Esophagus muscularis mucosa (tissue), 4 donors: ENCODE measurements around the gene SLC39A2. TPM values are rescaled to one million over a fixed set of nuclear protein-coding genes. Genes with fewer than 3 reads are reported as not detected.

Source experiments
- DNase-seq: peaks from one replicate; pipeline ENCODE4 v3.0.0-alpha.2; 2017; ENCODE audit errors: extremely low spot score
- H3K27ac ChIP-seq, 4 donors: fragments of 200-600 bp; sonication (generic); replicated peaks in 1 of 4; 1 replicate in 3 of 4; 2 replicates in 1 of 4; pipeline ENCODE4 v1.5.1; 2016 to 2019; ENCODE audit warnings: mild to moderate bottlenecking in 1 of 4
- H3K27me3 ChIP-seq, 4 donors: fragments of 200-600 bp; sonication (generic); one replicate each; pipeline versions ENCODE4 v1.5.1 to v1.6.0; 2016 to 2019
- H3K36me3 ChIP-seq, 4 donors: fragments of 200-600 bp; sonication (generic); one replicate each; pipeline ENCODE4 v1.5.1; 2016 to 2019
- H3K4me1 ChIP-seq, 4 donors: fragments of 200-600 bp; sonication (generic); one replicate each; pipeline ENCODE4 v1.5.1; 2016 to 2019
- H3K4me3 ChIP-seq, 4 donors: fragments of 200-600 bp; sonication (generic); 1 replicate in 2 of 4; 2 replicates in 2 of 4; pipeline ENCODE4 v1.5.1; 2016 to 2019; ENCODE audit warnings: mild to moderate bottlenecking in 4 of 4, moderate library complexity in 1 of 4
- H3K9me3 ChIP-seq, 4 donors: fragments of 200-600 bp; sonication (generic); 1 replicate in 3 of 4; 2 replicates in 1 of 4; pipeline ENCODE4 v1.5.1; 2016 to 2019
- EP300 ChIP-seq: sonication (generic); formaldehyde crosslinking; IDR thresholded peaks from one replicate; pipeline ENCODE4 v1.6.1; 2017; ENCODE audit warnings: antibody characterized with exemption
- POLR2A ChIP-seq: fragments of 450-650 bp; IDR thresholded peaks from one replicate; pipeline ENCODE4 v1.6.1; 2017; ENCODE audit warnings: antibody characterized with exemption, moderate library complexity, mild to moderate bottlenecking, low read depth
- POLR2AphosphoS5 ChIP-seq, 2 donors: sonication (generic); formaldehyde crosslinking; IDR thresholded peaks; one replicate each; pipeline ENCODE4 v1.6.1; 2017; ENCODE audit warnings: antibody characterized with exemption in 2 of 2
- WGBS: methylation state at CpG from one replicate; pipeline ENCODE4 v1.1.5; 2018; 5-methylcytosine and 5-hydroxymethylcytosine counted together
- intact Hi-C: fragments of 100-400 bp; cut with DNase I; formaldehyde crosslinking; loops from one replicate; pipeline ENCODE4 v1.15.1; 2023
- total RNA-seq, 4 donors: library from RNA; depleted of rRNA; stranded (reverse); fragments of >200 nt; gene quantifications; one replicate each; pipeline versions ENCODE4 v1.1.0 to v1.2.1, GENCODE V29; 2016
- TF ChIP-seq, protein P1 (sequence below), 3 experiments: fragments of 200-600 bp in 2 of 3; fragments of 450-650 bp in 1 of 3; sonication (generic) in 2 of 3; IDR thresholded peaks; one replicate each; pipeline ENCODE4 v1.5.1; 2017 to 2019; ENCODE audit warnings: antibody characterized with exemption in 3 of 3, mild to moderate bottlenecking in 2 of 3, moderate library complexity in 1 of 3

The SLC39A2 gene
- total RNA-seq, 4 donors from 2014 or later = not detected

DNA sequence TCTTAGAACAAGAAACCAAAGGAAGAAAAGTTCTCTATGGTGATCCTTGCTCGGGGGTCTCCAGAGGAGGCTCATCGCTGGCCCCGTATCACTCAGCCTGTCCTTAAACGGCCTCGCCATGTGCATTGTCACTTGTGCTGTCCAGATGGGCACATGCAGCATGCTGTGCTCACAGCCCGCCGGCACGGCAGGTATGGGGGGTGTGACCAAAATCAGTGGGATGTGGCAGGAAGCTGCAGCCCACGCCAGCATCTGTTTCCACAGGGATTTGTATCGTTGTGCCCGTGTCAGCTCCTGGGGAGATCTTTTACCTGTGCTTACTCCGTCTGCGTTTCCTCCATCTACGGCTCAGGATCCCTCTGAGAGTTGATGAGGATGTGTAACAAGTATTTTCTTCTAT, 2.6 kb upstream of the SLC39A2 start:
- no peak overlapping the region for H3K4me3 ChIP-seq
- WGBS = 87% methylated on average over 13 of the region's 14 CpGs
- DNase-seq = no peak
- TF ChIP-seq EP300 (no peak), POLR2A (no peak), POLR2AphosphoS5 (IDR thresholded peaks at IDR 0.05) (no peak)
- TF ChIP-seq, protein P1, sequence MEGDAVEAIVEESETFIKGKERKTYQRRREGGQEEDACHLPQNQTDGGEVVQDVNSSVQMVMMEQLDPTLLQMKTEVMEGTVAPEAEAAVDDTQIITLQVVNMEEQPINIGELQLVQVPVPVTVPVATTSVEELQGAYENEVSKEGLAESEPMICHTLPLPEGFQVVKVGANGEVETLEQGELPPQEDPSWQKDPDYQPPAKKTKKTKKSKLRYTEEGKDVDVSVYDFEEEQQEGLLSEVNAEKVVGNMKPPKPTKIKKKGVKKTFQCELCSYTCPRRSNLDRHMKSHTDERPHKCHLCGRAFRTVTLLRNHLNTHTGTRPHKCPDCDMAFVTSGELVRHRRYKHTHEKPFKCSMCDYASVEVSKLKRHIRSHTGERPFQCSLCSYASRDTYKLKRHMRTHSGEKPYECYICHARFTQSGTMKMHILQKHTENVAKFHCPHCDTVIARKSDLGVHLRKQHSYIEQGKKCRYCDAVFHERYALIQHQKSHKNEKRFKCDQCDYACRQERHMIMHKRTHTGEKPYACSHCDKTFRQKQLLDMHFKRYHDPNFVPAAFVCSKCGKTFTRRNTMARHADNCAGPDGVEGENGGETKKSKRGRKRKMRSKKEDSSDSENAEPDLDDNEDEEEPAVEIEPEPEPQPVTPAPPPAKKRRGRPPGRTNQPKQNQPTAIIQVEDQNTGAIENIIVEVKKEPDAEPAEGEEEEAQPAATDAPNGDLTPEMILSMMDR (IDR thresholded peaks at IDR 0.05) = no peak
- no peaks in the 10 kb centered on the region for H3K27me3 ChIP-seq
- H3K36me3 ChIP-seq = peaks cover 54 to 62% (median 57%) of the 10 kb centered on the region in 4 donors
- no peak overlapping the region for H3K27ac ChIP-seq
- peaks cover 5 to 10% (median 8%) of the 10 kb centered on the region in 4 donors for H3K4me1 ChIP-seq
- intact Hi-C loops = no loop called here
- no peaks in the 10 kb centered on the region for H3K9me3 ChIP-seq

DNA sequence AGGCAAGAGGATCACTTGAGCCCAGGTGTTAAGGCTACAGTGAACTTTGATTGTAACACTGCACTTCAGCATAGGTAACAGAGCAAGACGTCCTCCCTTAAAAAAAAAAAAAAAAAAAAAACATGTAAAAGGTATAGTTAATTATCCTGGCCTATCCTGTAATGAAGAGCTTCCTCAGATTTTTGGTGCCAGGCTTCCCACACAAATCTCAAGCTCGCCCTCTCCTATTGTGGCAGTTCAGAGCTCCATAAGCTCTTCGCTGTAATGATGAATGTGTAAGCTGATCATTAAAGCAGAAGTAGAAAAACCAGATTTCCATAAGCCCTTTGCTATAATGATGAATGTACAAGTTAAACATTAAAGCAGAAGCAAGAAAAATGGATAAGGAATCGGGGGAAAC, 2.0 kb upstream of the SLC39A2 start:
- Histone ChIP-seq H3K4me1 (peaks cover 0 to 4% (median 2%) of the 10 kb centered on the region in 4 donors), H3K9me3 (no peaks in the 10 kb centered on the region), H3K36me3 (peaks cover 51 to 56% (median 54%) of the 10 kb centered on the region in 4 donors), H3K27ac (no peak overlapping the region), H3K27me3 (no peaks in the 10 kb centered on the region), H3K4me3 (no peak overlapping the region)
- 64% methylated on average over 4 of the region's 4 CpGs for WGBS
- no peak for TF ChIP-seq POLR2A
- TF ChIP-seq, protein P1 (IDR thresholded peaks at IDR 0.05) = no peak
- no peak for TF ChIP-seq EP300
- TF ChIP-seq POLR2AphosphoS5 (IDR thresholded peaks at IDR 0.05) = no peak
- intact Hi-C loops = no loop called here
- no peak for DNase-seq

DNA sequence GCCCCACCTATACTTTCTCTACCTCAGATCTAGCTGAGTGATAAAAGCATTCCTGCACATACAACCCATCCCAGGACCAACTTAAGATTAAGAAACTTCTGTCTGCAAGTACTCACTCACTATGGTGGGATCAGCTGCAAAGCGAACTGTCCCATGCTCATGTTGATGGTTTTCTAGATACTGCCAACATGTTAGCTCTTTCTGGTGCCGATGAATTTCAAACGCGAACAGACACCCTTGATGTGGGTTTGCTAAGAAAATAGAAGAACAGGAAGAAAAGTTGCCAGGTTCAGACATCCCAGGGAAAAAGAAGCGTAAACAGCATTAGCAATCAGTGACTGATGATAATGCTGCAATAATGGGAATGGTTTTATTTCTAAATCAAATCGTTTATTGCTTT, 1.5 kb upstream of the SLC39A2 start:
- no peak for TF ChIP-seq POLR2AphosphoS5 (IDR thresholded peaks at IDR 0.05)
- no peak for TF ChIP-seq EP300
- TF ChIP-seq, protein P1 (IDR thresholded peaks at IDR 0.05) = no peak
- TF ChIP-seq POLR2A = no peak
- H3K27ac ChIP-seq = no peak overlapping the region
- H3K4me3 ChIP-seq = no peak overlapping the region
- H3K9me3 ChIP-seq = no peaks in the 10 kb centered on the region
- no peaks in the 10 kb centered on the region for H3K27me3 ChIP-seq
- intact Hi-C loops = no loop called here
- no peak for DNase-seq
- peaks cover 47 to 52% (median 50%) of the 10 kb centered on the region in 4 donors for H3K36me3 ChIP-seq
- WGBS = 78% methylated on average over 6 of the region's 6 CpGs
- H3K4me1 ChIP-seq = no peaks in the 10 kb centered on the region

DNA sequence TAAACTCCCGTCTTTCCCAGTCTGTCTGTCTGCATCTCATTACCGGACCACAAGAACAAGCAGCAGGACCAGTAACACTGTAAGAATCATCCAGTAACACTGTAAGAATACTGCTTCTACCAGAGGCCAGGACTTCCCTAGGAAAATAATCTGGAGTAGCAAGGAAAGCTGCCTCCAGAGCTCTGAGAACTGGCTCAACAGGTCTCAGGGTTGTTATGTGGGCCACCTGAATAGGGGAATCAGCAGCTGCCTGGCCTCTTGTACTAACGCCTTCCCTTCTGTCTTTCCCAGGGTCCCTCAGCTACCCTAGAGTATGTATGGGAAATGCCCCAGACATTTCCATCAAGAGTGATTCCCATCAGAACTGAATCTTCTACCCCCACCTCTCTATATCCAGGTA, 954 bp upstream of the SLC39A2 start:
- H3K4me3 ChIP-seq = no peak overlapping the region
- 84% methylated on average over 3 of the region's 3 CpGs for WGBS
- intact Hi-C loops = no loop called here
- H3K27ac ChIP-seq = no peak overlapping the region
- peaks cover 41 to 46% (median 44%) of the 10 kb centered on the region in 4 donors for H3K36me3 ChIP-seq
- H3K4me1 ChIP-seq = no peaks in the 10 kb centered on the region
- H3K9me3 ChIP-seq = no peaks in the 10 kb centered on the region
- TF ChIP-seq, protein P1 (IDR thresholded peaks at IDR 0.05) = no peak
- TF ChIP-seq POLR2AphosphoS5 (IDR thresholded peaks at IDR 0.05) = no peak
- TF ChIP-seq EP300 = no peak
- TF ChIP-seq POLR2A = no peak
- no peaks in the 10 kb centered on the region for H3K27me3 ChIP-seq
- DNase-seq = no peak

DNA sequence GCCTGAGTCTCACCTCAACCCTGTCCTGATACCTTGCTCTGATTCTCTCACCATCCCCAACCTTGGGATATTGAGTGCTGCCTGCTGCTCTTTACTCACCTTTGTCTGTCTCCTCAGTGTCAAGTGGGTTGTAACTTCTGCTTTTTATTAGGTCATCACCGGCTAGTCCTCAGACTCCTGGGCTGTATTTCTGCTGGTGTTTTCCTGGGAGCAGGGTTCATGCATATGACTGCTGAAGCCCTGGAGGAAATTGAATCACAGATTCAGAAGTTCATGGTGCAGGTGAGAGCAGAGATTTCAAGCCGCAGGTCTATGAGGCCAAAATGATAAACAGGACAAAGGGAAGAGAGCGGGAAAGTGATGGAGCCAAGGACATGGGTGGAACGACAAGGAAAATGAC, 498 bp downstream of the SLC39A2 start:
- no peak for DNase-seq
- WGBS = 88% methylated on average over 4 of the region's 4 CpGs
- TF ChIP-seq, protein P1 (IDR thresholded peaks at IDR 0.05) = no peak
- TF ChIP-seq POLR2AphosphoS5 (IDR thresholded peaks at IDR 0.05) (no peak), EP300 (no peak), POLR2A (no peak)
- Histone ChIP-seq H3K36me3 (peaks cover 26 to 32% (median 29%) of the 10 kb centered on the region in 4 donors), H3K4me1 (no peaks in the 10 kb centered on the region), H3K27ac (no peak overlapping the region), H3K9me3 (no peaks in the 10 kb centered on the region), H3K27me3 (no peaks in the 10 kb centered on the region), H3K4me3 (no peak overlapping the region)
- intact Hi-C loops = no loop called here
